Activated T-helper 1 cell treated with Interleukin-2 at 50 U/mL for 16 hours (primary cell): Measurements from ENCODE around the gene TOX2.

Experiments used
- DNase-seq: peaks from one replicate; pipeline ENCODE4 v3.0.0-alpha.2; 2020; ENCODE audit warnings: low read depth

Gene TOX2

GRCh38 chr20:44106615-44107014 lies 192.0 kb downstream of the TOX2 start:
- no peak for DNase-seq

GRCh38 chr20:44109951-44110361 lies 195.3 kb downstream of the TOX2 start:
- no peak for DNase-seq

GRCh38 chr20:44110816-44111568 lies 196.3 kb downstream of the TOX2 start:
- no peak for DNase-seq

- DNase-seq = no peak
Observed at GRCh38 chr20:44111712-44112335, 197.2 kb downstream of the TOX2 start.

GRCh38 chr20:44112456-44112855 lies 197.8 kb downstream of the TOX2 start:
- DNase-seq = no peak

- DNase-seq = no peak
Observed at GRCh38 chr20:44112889-44113617, 198.4 kb downstream of the TOX2 start.

GRCh38 chr20:44113618-44114376 lies 199.1 kb downstream of the TOX2 start:
- DNase-seq = no peak

GRCh38 chr20:44115181-44115580 lies 200.5 kb downstream of the TOX2 start:
- DNase-seq = no peak

- no peak for DNase-seq
Observed at GRCh38 chr20:44115762-44116644, 201.4 kb downstream of the TOX2 start.

GRCh38 chr20:44117296-44118184 lies 202.9 kb downstream of the TOX2 start:
- DNase-seq = no peak

- no peak for DNase-seq
Observed at GRCh38 chr20:44118185-44119033, 203.8 kb downstream of the TOX2 start.
